ENCODE data around the gene OCA2.

DNA sequence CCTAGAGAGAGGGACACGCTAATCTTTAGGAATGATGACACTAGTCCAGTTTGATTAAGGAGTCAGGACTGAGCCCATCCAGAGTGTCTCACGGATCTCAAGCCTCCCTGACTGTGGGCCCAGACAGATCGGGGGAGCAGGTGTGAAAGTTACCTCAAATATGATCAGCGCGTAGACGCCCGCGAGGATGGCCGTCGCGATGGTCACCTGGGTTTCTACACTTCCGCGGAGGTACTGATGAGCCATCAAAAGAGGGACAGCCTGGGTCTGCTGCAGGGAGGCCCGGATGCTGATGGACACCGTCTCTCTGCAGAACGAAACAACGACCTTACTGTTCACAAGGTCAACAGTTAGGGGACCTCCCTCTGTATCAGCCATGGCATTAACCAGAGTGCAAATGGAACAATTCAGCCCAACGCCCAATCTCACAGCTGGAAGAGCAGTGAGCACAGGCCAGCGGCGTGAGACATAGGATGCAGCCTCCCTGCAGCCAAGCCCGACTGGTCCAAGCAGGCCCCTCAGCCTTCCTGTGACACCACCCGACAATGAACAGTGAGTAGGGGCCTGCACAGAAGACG, 84.4 kb downstream of the OCA2 start:
- TF ChIP-seq POLR2A (IDR thresholded peaks at IDR 0.05; ENCODE audit: control extremely low read depth in 1 of 2, low read depth in 2 of 2, low read length in 2 of 2) (no peak), SAP30 (IDR thresholded peaks at IDR 0.05; ENCODE audit: insufficient read depth, insufficient replicate concordance, low read length) (no peak), CBX5 (IDR thresholded peaks at IDR 0.05; ENCODE audit: low read depth, low read length) (no peak)
- TF ChIP-seq, protein P1, sequence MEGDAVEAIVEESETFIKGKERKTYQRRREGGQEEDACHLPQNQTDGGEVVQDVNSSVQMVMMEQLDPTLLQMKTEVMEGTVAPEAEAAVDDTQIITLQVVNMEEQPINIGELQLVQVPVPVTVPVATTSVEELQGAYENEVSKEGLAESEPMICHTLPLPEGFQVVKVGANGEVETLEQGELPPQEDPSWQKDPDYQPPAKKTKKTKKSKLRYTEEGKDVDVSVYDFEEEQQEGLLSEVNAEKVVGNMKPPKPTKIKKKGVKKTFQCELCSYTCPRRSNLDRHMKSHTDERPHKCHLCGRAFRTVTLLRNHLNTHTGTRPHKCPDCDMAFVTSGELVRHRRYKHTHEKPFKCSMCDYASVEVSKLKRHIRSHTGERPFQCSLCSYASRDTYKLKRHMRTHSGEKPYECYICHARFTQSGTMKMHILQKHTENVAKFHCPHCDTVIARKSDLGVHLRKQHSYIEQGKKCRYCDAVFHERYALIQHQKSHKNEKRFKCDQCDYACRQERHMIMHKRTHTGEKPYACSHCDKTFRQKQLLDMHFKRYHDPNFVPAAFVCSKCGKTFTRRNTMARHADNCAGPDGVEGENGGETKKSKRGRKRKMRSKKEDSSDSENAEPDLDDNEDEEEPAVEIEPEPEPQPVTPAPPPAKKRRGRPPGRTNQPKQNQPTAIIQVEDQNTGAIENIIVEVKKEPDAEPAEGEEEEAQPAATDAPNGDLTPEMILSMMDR (IDR thresholded peaks at IDR 0.05; ENCODE audit: control extremely low read depth in 1 of 3, insufficient read depth in 1 of 3, low read depth in 1 of 3, low read length in 3 of 3): no peak

Measured in H1 (cell line).